ENCODE results near the gene PRKCB.

DNA sequence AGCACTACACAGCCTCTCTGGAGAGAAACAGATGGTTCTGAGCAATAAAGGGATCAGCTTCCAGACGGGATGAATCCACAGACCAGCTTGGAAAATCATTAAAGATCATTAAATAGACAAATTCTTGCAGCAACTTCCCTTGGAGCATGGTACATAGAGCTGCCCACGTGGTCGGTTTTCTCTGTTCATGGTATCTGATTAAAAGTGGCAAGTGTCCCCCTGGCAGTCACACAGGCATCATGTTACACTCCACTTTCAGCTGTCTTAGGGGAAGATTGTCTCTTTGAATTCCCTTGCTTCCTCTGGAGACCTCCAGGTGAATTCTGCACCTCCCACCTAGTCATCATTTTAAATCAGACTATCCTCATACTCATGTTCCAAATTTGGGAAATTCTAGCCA is 328.2 kb downstream of the PRKCB start:
- TF ChIP-seq, protein P1, sequence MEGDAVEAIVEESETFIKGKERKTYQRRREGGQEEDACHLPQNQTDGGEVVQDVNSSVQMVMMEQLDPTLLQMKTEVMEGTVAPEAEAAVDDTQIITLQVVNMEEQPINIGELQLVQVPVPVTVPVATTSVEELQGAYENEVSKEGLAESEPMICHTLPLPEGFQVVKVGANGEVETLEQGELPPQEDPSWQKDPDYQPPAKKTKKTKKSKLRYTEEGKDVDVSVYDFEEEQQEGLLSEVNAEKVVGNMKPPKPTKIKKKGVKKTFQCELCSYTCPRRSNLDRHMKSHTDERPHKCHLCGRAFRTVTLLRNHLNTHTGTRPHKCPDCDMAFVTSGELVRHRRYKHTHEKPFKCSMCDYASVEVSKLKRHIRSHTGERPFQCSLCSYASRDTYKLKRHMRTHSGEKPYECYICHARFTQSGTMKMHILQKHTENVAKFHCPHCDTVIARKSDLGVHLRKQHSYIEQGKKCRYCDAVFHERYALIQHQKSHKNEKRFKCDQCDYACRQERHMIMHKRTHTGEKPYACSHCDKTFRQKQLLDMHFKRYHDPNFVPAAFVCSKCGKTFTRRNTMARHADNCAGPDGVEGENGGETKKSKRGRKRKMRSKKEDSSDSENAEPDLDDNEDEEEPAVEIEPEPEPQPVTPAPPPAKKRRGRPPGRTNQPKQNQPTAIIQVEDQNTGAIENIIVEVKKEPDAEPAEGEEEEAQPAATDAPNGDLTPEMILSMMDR (conservative IDR thresholded peaks at IDR 0.05; ENCODE audit: low read length): no peak
- TF ChIP-seq EZH2phosphoT487 (IDR thresholded peaks at IDR 0.05; ENCODE audit: borderline replicate concordance): no peak
